SH-SY5Y (cell line): Measurements from ENCODE around the gene ZBED1.

Experiments
- GATA2 ChIP-seq: IDR thresholded peaks from 2 replicates; pipeline ENCODE4 v1.6.1; 2011; ENCODE audit warnings: mild to moderate bottlenecking, low read depth, low read length
- GATA3 ChIP-seq: IDR thresholded peaks from 2 replicates; pipeline ENCODE4 v1.6.1; 2011; ENCODE audit warnings: low read depth, mild to moderate bottlenecking, low read length, moderate library complexity

- TF ChIP-seq GATA3 (no peak), GATA2 (no peak)
Observed at GRCh38 chrX:2547736-2548135, 47.0 kb upstream of the ZBED1 start.
